HL-60 (cell line): ENCODE measurements around the gene ADAMTS14.

Experiments used
- CTCF ChIP-seq: IDR thresholded peaks from one replicate; pipeline ENCODE4 v1.5.1; 2011; ENCODE audit warnings: low read length, control low read depth, inconsistent platforms; ENCODE audit not compliant: insufficient read depth
- GABPA ChIP-seq: IDR thresholded peaks from 2 replicates; pipeline ENCODE4 v1.6.1; 2012; ENCODE audit warnings: low read depth
- POLR2AphosphoS5 ChIP-seq: IDR thresholded peaks from 2 replicates; pipeline ENCODE4 v1.6.1; 2012; ENCODE audit warnings: low read depth
- REST ChIP-seq: IDR thresholded peaks from 2 replicates; pipeline ENCODE4 v1.6.1; 2012; ENCODE audit warnings: low read depth; ENCODE audit not compliant: insufficient replicate concordance
- SPI1 ChIP-seq: IDR thresholded peaks from 2 replicates; pipeline ENCODE4 v1.6.1; 2012; ENCODE audit warnings: low read depth, mild to moderate bottlenecking, borderline replicate concordance

GRCh38 chr10:70773461-70773860 is 101.2 kb downstream of the ADAMTS14 start:
- TF ChIP-seq CTCF, result no peak
- no peak for TF ChIP-seq POLR2AphosphoS5
- TF ChIP-seq SPI1, result no peak
- TF ChIP-seq REST, result no peak
- no peak for TF ChIP-seq GABPA
